Measurements from ENCODE around the gene GDAP2.
"Not testable (repeated sequence)": the region's sequence is repeated elsewhere in the genome, so short reads cannot be mapped to it uniquely, and the experiment has no call there.

Gene GDAP2

GRCh38 chr1:117851687-117852086 lies 77.7 kb downstream of the GDAP2 start:
- no peak for TF ChIP-seq ESRRG (CRISPR knock-in tag; IDR thresholded peaks at IDR 0.05)
- no peak for TF ChIP-seq OSR1 (CRISPR knock-in tag; IDR thresholded peaks at IDR 0.05)
- no peak for TF ChIP-seq ZNF8 (CRISPR knock-in tag; IDR thresholded peaks at IDR 0.05)
- TF ChIP-seq ARNTL (CRISPR knock-in tag; IDR thresholded peaks at IDR 0.05; ENCODE audit: borderline replicate concordance, low read depth) = no peak
- no peak for TF ChIP-seq CSDC2 (CRISPR knock-in tag; IDR thresholded peaks at IDR 0.05)
- TF ChIP-seq TOX (CRISPR knock-in tag; IDR thresholded peaks at IDR 0.05; ENCODE audit: borderline replicate concordance) = no peak
- TF ChIP-seq TSHZ2 (CRISPR knock-in tag; IDR thresholded peaks at IDR 0.05) = no peak
- TF ChIP-seq, protein P1, sequence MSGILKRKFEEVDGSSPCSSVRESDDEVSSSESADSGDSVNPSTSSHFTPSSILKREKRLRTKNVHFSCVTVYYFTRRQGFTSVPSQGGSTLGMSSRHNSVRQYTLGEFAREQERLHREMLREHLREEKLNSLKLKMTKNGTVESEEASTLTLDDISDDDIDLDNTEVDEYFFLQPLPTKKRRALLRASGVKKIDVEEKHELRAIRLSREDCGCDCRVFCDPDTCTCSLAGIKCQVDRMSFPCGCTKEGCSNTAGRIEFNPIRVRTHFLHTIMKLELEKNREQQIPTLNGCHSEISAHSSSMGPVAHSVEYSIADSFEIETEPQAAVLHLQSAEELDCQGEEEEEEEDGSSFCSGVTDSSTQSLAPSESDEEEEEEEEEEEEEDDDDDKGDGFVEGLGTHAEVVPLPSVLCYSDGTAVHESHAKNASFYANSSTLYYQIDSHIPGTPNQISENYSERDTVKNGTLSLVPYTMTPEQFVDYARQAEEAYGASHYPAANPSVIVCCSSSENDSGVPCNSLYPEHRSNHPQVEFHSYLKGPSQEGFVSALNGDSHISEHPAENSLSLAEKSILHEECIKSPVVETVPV (CRISPR knock-in tag; IDR thresholded peaks at IDR 0.05) = no peak
- no peak for TF ChIP-seq RARB (CRISPR knock-in tag; IDR thresholded peaks at IDR 0.05)
- TF ChIP-seq ZC3H10 (CRISPR knock-in tag; IDR thresholded peaks at IDR 0.05) = no peak
- no peak for TF ChIP-seq ZFP3 (CRISPR knock-in tag; IDR thresholded peaks at IDR 0.05)
- no peak for TF ChIP-seq PPARA (CRISPR knock-in tag; IDR thresholded peaks at IDR 0.05; ENCODE audit: borderline replicate concordance)
- TF ChIP-seq ISL1 (CRISPR knock-in tag; IDR thresholded peaks at IDR 0.05) = no peak
- no peak for TF ChIP-seq ZFP30 (CRISPR knock-in tag; IDR thresholded peaks at IDR 0.05)
- TF ChIP-seq CREB5 (CRISPR knock-in tag; IDR thresholded peaks at IDR 0.05; ENCODE audit: low read depth) = no peak
- TF ChIP-seq TCF4 (CRISPR knock-in tag; IDR thresholded peaks at IDR 0.05; ENCODE audit: borderline replicate concordance) = no peak
- no peak for TF ChIP-seq ZNF565 (CRISPR knock-in tag; conservative IDR thresholded peaks at IDR 0.05; ENCODE audit: low read depth)
- no peak for TF ChIP-seq SNAI2 (CRISPR knock-in tag; IDR thresholded peaks at IDR 0.05)
- no peak for TF ChIP-seq BACH2 (CRISPR knock-in tag; IDR thresholded peaks at IDR 0.05; ENCODE audit: borderline replicate concordance)
- ATAC-seq = no peak

GRCh38 chr1:117846674-117847425 lies 82.6 kb downstream of the GDAP2 start:
- ATAC-seq = no peak
- TF ChIP-seq ZFP3 (CRISPR knock-in tag; IDR thresholded peaks at IDR 0.05) = no peak
- TF ChIP-seq TOX (CRISPR knock-in tag; IDR thresholded peaks at IDR 0.05; ENCODE audit: borderline replicate concordance) = no peak
- TF ChIP-seq PATZ1 (CRISPR knock-in tag; IDR thresholded peaks at IDR 0.05; ENCODE audit: borderline replicate concordance) = no peak
- no peak for TF ChIP-seq ZNF70 (CRISPR knock-in tag; IDR thresholded peaks at IDR 0.05)
- TF ChIP-seq SNAI2 (CRISPR knock-in tag; IDR thresholded peaks at IDR 0.05) = no peak
- no peak for TF ChIP-seq BACH2 (CRISPR knock-in tag; IDR thresholded peaks at IDR 0.05; ENCODE audit: borderline replicate concordance)
- no peak for TF ChIP-seq RARB (CRISPR knock-in tag; IDR thresholded peaks at IDR 0.05)
- TF ChIP-seq, protein P2, sequence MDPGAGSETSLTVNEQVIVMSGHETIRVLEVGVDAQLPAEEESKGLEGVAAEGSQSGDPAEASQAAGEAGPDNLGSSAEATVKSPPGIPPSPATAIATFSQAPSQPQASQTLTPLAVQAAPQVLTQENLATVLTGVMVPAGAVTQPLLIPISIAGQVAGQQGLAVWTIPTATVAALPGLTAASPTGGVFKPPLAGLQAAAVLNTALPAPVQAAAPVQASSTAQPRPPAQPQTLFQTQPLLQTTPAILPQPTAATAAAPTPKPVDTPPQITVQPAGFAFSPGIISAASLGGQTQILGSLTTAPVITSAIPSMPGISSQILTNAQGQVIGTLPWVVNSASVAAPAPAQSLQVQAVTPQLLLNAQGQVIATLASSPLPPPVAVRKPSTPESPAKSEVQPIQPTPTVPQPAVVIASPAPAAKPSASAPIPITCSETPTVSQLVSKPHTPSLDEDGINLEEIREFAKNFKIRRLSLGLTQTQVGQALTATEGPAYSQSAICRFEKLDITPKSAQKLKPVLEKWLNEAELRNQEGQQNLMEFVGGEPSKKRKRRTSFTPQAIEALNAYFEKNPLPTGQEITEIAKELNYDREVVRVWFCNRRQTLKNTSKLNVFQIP (CRISPR knock-in tag; IDR thresholded peaks at IDR 0.05; ENCODE audit: borderline replicate concordance, low read depth) = no peak
- TF ChIP-seq ZC3H10 (CRISPR knock-in tag; IDR thresholded peaks at IDR 0.05) = no peak
- TF ChIP-seq PPARA (CRISPR knock-in tag; IDR thresholded peaks at IDR 0.05; ENCODE audit: borderline replicate concordance) = no peak
- no peak for TF ChIP-seq ZNF8 (CRISPR knock-in tag; IDR thresholded peaks at IDR 0.05)
- TF ChIP-seq, protein P1 (CRISPR knock-in tag; IDR thresholded peaks at IDR 0.05) = no peak
- TF ChIP-seq OSR1 (CRISPR knock-in tag; IDR thresholded peaks at IDR 0.05) = no peak

DNA sequence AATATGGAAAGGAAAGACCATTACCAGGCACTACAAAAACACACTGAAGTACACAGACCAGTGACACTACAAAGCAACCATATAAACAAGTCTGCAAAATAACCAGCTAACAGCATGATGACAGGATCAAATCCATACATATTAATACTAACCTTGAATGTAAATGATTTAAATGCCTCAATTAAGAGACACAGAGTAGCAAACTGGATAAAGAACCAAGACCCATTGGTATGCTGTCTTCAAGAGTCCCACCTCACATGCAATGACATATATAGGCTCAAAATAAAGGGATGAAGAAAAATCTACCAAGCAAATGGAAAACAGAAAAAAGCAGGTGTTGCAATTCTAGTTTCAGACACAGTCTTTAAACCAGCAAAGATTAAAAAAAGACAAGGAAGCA lies 84.9 kb downstream of the GDAP2 start:
- not testable (repeated sequence) for ATAC-seq

Measured in SK-N-SH treated with all-trans-retinoic acid at 6 μM for 48 hours (cell line).